Endothelial cell of umbilical vein (primary cell): ENCODE results near the gene PCP2. TPM values are rescaled to one million over a fixed set of nuclear protein-coding genes. Genes with fewer than 3 reads are reported as not detected.

ENCODE experiments used
- BruUV-seq: library from RNA; stranded (reverse); fragments of 400-500 nt; replicated peaks from 2 replicates; lab custom pipeline; 2021; lab: Mats Ljungman, UMichigan
- CTCF ChIA-PET: fragments of 300-600, 350-600 bp; sonication (Branson Sonifier 250); formaldehyde crosslinking; loops from one replicate; lab custom pipeline; 2021; ENCODE audit warnings: antibody characterized with exemption, inconsistent platforms; lab: Charles Lee
- POLR2A ChIA-PET: fragments of 300-600, 350-600 bp; sonication (Branson Sonifier 250); formaldehyde crosslinking; loops from one replicate; lab custom pipeline; 2021; ENCODE audit warnings: antibody characterized with exemption, inconsistent platforms; lab: Charles Lee
- DNase-seq: peaks from one replicate; pipeline ENCODE4 v3.0.0-alpha.2; 2011; ENCODE audit warnings: low read depth, low spot score
- FAIRE-seq: peaks from 2 replicates; lab custom pipeline; 2011; peaks lifted over from hg19 to GRCh38; lab: Jason Lieb, UNC
- H2AFZ ChIP-seq: 2 replicates; pipeline ENCODE4 v1.6.0; 2012; ENCODE audit warnings: low read depth, low read length, control low read depth, inconsistent platforms
- H3K27ac ChIP-seq: 2 replicates; pipeline ENCODE4 v1.5.1; 2011; ENCODE audit warnings: low read depth, mild to moderate bottlenecking, control low read depth, low read length, moderate library complexity; ENCODE audit not compliant: insufficient read depth
- H3K27me3 ChIP-seq, 2 experiments: 2 replicates each; pipeline versions ENCODE4 v1.6.0 to v1.6.1; 2011; ENCODE audit warnings: low read length in 2 of 2, mixed read lengths in 1 of 2; ENCODE audit not compliant: control insufficient read depth in 2 of 2, insufficient read depth in 2 of 2
- H3K36me3 ChIP-seq, 2 experiments: 2 replicates in 1 of 2; 3 replicates in 1 of 2; pipeline ENCODE4 v1.5.1; 2011; ENCODE audit warnings: low read length in 2 of 2, mild to moderate bottlenecking in 1 of 2, moderate library complexity in 1 of 2; ENCODE audit not compliant: control insufficient read depth in 2 of 2, insufficient read depth in 2 of 2; ENCODE audit errors: extremely low read depth in 1 of 2
- H3K4me1 ChIP-seq: 3 replicates; pipeline ENCODE4 v1.5.1; 2011; ENCODE audit warnings: mild to moderate bottlenecking, low read length; ENCODE audit not compliant: control insufficient read depth, insufficient read depth; ENCODE audit errors: extremely low read depth
- H3K4me2 ChIP-seq: 2 replicates; pipeline ENCODE4 v1.6.1; 2011; ENCODE audit warnings: low read length, control low read depth, mixed read lengths; ENCODE audit not compliant: insufficient read depth
- H3K4me3 ChIP-seq, 3 experiments: fragments of 200-600 bp in 1 of 3; sonication (generic), shearing (Covaris generic) in 1 of 3; replicated peaks in 1 of 3; 2 replicates each; pipeline ENCODE4 v1.5.1; 2011 to 2016; ENCODE audit warnings: control low read depth in 3 of 3, low read length in 3 of 3, mild to moderate bottlenecking in 2 of 3, inconsistent platforms in 1 of 3, low read depth in 1 of 3, moderate library complexity in 1 of 3; ENCODE audit not compliant: insufficient read depth in 1 of 3
- H3K79me2 ChIP-seq: 2 replicates; pipeline ENCODE4 v1.6.0; 2012; ENCODE audit warnings: low read length, inconsistent platforms; ENCODE audit not compliant: control insufficient read depth, insufficient read depth
- H3K9ac ChIP-seq: replicated peaks from 2 replicates; pipeline ENCODE3; 2011; ENCODE audit warnings: low read length, control low read depth; ENCODE audit not compliant: insufficient read depth; ENCODE audit errors: extremely low read depth
- H3K9me1 ChIP-seq: replicated peaks from 3 replicates; pipeline ENCODE4 v1.6.0; 2011; ENCODE audit warnings: mild to moderate bottlenecking, low read length; ENCODE audit not compliant: control insufficient read depth, insufficient read depth; ENCODE audit errors: extremely low read depth
- H3K9me3 ChIP-seq: replicated peaks from 2 replicates; pipeline ENCODE4 v1.5.1; 2012; ENCODE audit warnings: low read length, inconsistent platforms; ENCODE audit not compliant: control insufficient read depth, insufficient read depth
- H4K20me1 ChIP-seq: replicated peaks from 2 replicates; pipeline ENCODE3; 2011; ENCODE audit warnings: mild to moderate bottlenecking, low read length; ENCODE audit not compliant: control insufficient read depth, insufficient read depth; ENCODE audit errors: extremely low read depth
- CTCF ChIP-seq, 2 donors: IDR thresholded peaks; 1 replicate in 1 of 2; 2 replicates in 1 of 2; pipeline ENCODE4 v1.5.1; 2011; ENCODE audit warnings: low read length in 2 of 2, mild to moderate bottlenecking in 2 of 2, moderate library complexity in 2 of 2, control low read depth in 1 of 2, inconsistent platforms in 1 of 2, low read depth in 1 of 2; ENCODE audit not compliant: insufficient read depth in 1 of 2; ENCODE audit errors: extremely low read depth in 1 of 2
- EZH2 ChIP-seq: IDR thresholded peaks from 2 replicates; pipeline ENCODE4 v1.6.1; 2012; ENCODE audit warnings: borderline replicate concordance, low read depth, mild to moderate bottlenecking, moderate library complexity, low read length, inconsistent platforms; ENCODE audit not compliant: severe bottlenecking
- FOS ChIP-seq: IDR thresholded peaks from 2 replicates; pipeline ENCODE4 v1.6.1; 2011; ENCODE audit warnings: mild to moderate bottlenecking, low read length, moderate library complexity, borderline replicate concordance; ENCODE audit not compliant: insufficient read depth
- GATA2 ChIP-seq: IDR thresholded peaks from 2 replicates; pipeline ENCODE4 v1.7.0; 2011; ENCODE audit warnings: low read depth, mild to moderate bottlenecking, moderate library complexity, mixed read lengths, low read length; ENCODE audit not compliant: insufficient read length, insufficient read depth
- JUN ChIP-seq: IDR thresholded peaks from 2 replicates; pipeline ENCODE4 v1.6.1; 2011; ENCODE audit warnings: borderline replicate concordance, low read depth; ENCODE audit not compliant: insufficient read length, insufficient read depth
- MAX ChIP-seq: IDR thresholded peaks from 2 replicates; pipeline ENCODE4 v1.6.1; 2011; ENCODE audit not compliant: insufficient read depth, insufficient read length
- MYC ChIP-seq: IDR thresholded peaks from one replicate; pipeline ENCODE4 v1.6.1; 2011; ENCODE audit warnings: mild to moderate bottlenecking, low read depth, low read length
- POLR2A ChIP-seq: IDR thresholded peaks from 2 replicates; pipeline ENCODE4 v1.6.1; 2012; ENCODE audit warnings: low read depth, mild to moderate bottlenecking, control low read depth, low read length
- POLR2AphosphoS5 ChIP-seq: IDR thresholded peaks from 2 replicates; pipeline ENCODE4 v1.6.1; 2012; ENCODE audit warnings: low read depth, mild to moderate bottlenecking, control low read depth, low read length, moderate library complexity; ENCODE audit not compliant: insufficient read depth
- dilution Hi-C: fragments of 300-500 bp; cut with MboI; formaldehyde crosslinking; loops from one replicate; pipeline ENCODE4 v1.15.0; 2019; ENCODE audit warnings: low sequenced_read_pairs; ENCODE audit not compliant: extremely low pct_ligation_motif_present
- intact Hi-C: fragments of 100-400 bp; cut with micrococcal nuclease; formaldehyde crosslinking; loops from one replicate; pipeline ENCODE4 v1.10.0; 2022
- polyA plus RNA-seq, 4 experiments: library from polyadenylated mRNA; depleted of rRNA in 3 of 4; stranded (reverse) in 3 of 4; unstranded in 1 of 4; fragments of >200 nt; gene quantifications; 2 replicates each; pipeline versions ENCODE4 v1.2.1 to v1.2.3, GENCODE V29; 2011 to 2012; ENCODE audit warnings: missing spikeins in 1 of 4
- total RNA-seq: library from RNA; stranded (reverse); gene quantifications from 2 replicates; pipeline ENCODE4 v1.2.3, GENCODE V29; 2021

The PCP2 gene
- total and polyA plus RNA-seq, 2 donors (not counting 3 experiments of a cell fraction or from before 2014, with no cell fraction given) = not detected

GRCh38 chr19:7618348-7618747 lies 15.2 kb downstream of the PCP2 start:
- no peaks in the 10 kb centered on the region for H3K9me1 ChIP-seq
- H4K20me1 ChIP-seq = no peaks in the 10 kb centered on the region
- H2AFZ ChIP-seq = no peak overlapping the region
- no peaks in the 10 kb centered on the region for H3K4me1 ChIP-seq
- BruUV-seq = no TSS peak
- no peaks in the 10 kb centered on the region for H3K79me2 ChIP-seq
- peaks cover 0 to 28% of the 10 kb centered on the region in 2 experiments for H3K36me3 ChIP-seq
- dilution Hi-C loops = no loop called here
- no peak overlapping the region for H3K27ac ChIP-seq
- CTCF ChIA-PET = interaction anchor here (1.0 to 3.2 kb wide), 2 partner anchors 50 to 62 kb away, joined by 3 to 14 read pairs; partner anchors contain the start of gene TRAPPC5
- no peaks in the 10 kb centered on the region for H3K9me3 ChIP-seq
- no peak for TF ChIP-seq EZH2
- TF ChIP-seq POLR2AphosphoS5 = no peak
- TF ChIP-seq GATA2 = no peak
- H3K9ac ChIP-seq = no peak overlapping the region
- H3K4me2 ChIP-seq = no peak overlapping the region
- FAIRE-seq (no peak), DNase-seq (no peak)
- H3K4me3 ChIP-seq = no peak overlapping the region
- POLR2A ChIA-PET = no interaction called here
- H3K27me3 ChIP-seq = no peaks in the 10 kb centered on the region
- intact Hi-C loops = no loop called here

- no peaks in the 10 kb centered on the region for H4K20me1 ChIP-seq
- no peak overlapping the region for H3K9ac ChIP-seq
- no peak overlapping the region for H3K27ac ChIP-seq
- intact Hi-C loops (no loop called here), dilution Hi-C loops (no loop called here)
- H3K36me3 ChIP-seq = peaks cover 0 to 24% of the 10 kb centered on the region in 2 experiments
- no peak overlapping the region for H2AFZ ChIP-seq
- DNase-seq (no peak), FAIRE-seq (no peak)
- TF ChIP-seq POLR2AphosphoS5 (no peak), EZH2 (no peak), MYC (no peak), FOS (no peak), MAX (no peak), POLR2A (no peak), CTCF (IDR thresholded peaks at IDR 0.05; ENCODE audit: extremely low read depth in 1 of 2, insufficient read depth in 1 of 2, low read depth in 1 of 2, low read length in 2 of 2) (no peak), GATA2 (no peak), JUN (no peak)
- no peak overlapping the region for H3K4me2 ChIP-seq
- BruUV-seq = no TSS peak
- ChIA-PET POLR2A (no interaction called here), CTCF (interaction anchor here (1.0 to 3.2 kb wide), 2 partner anchors 49 to 63 kb away, joined by 3 to 14 read pairs; partner anchors contain the start of gene TRAPPC5)
- no peaks in the 10 kb centered on the region for H3K9me3 ChIP-seq
- H3K79me2 ChIP-seq = no peaks in the 10 kb centered on the region
- H3K4me3 ChIP-seq = no peak overlapping the region
- no peaks in the 10 kb centered on the region for H3K27me3 ChIP-seq
- no peaks in the 10 kb centered on the region for H3K4me1 ChIP-seq
- H3K9me1 ChIP-seq = no peaks in the 10 kb centered on the region
These were observed 15.8 kb downstream of the PCP2 start for GRCh38 chr19:7617735-7618134.
